Uterus (tissue), 4 donors: ENCODE measurements around the gene RRAS2. TPM values are rescaled to one million over a fixed set of nuclear protein-coding genes. Genes with fewer than 3 reads are reported as not detected.

Experiments
- DNase-seq, 2 donors: peaks; one replicate each; pipeline ENCODE4 v3.0.0-alpha.2; 2019 to 2020
- H3K27ac ChIP-seq, 2 donors: fragments of 200-600 bp; sonication (generic); 1 replicate in 1 of 2; 2 replicates in 1 of 2; pipeline ENCODE4 v1.5.1; 2016 to 2018
- H3K27me3 ChIP-seq, 2 donors: fragments of 200-600 bp; sonication (generic); one replicate each; pipeline ENCODE4 v1.5.1; 2018 to 2019; ENCODE audit warnings: control low read depth in 1 of 2
- H3K36me3 ChIP-seq, 2 donors: fragments of 200-600 bp; sonication (generic); one replicate each; pipeline ENCODE4 v1.5.1; 2019; ENCODE audit warnings: control low read depth in 1 of 2
- H3K4me1 ChIP-seq, 2 donors: fragments of 200-600 bp; sonication (generic); one replicate each; pipeline ENCODE4 v1.5.1; 2018 to 2019; ENCODE audit warnings: control low read depth in 1 of 2
- H3K4me3 ChIP-seq, 2 donors: fragments of 200-600 bp; sonication (generic); 1 replicate in 1 of 2; 2 replicates in 1 of 2; pipeline ENCODE4 v1.5.1; 2018 to 2019; ENCODE audit warnings: mild to moderate bottlenecking in 1 of 2
- H3K9me3 ChIP-seq, 2 donors: fragments of 200-600 bp; sonication (generic); one replicate each; pipeline ENCODE4 v1.5.1; 2019; ENCODE audit warnings: control low read depth in 1 of 2
- CTCF ChIP-seq, 4 experiments: fragments of 200-600 bp in 2 of 4; fragments of 450-650 bp in 2 of 4; sonication (generic) in 2 of 4; IDR thresholded peaks; one replicate each; pipeline ENCODE4 v1.5.1; 2016 to 2019; ENCODE audit warnings: antibody characterized with exemption in 4 of 4, mild to moderate bottlenecking in 2 of 4, moderate library complexity in 1 of 4
- POLR2A ChIP-seq, 2 donors: fragments of 450-650 bp; IDR thresholded peaks; one replicate each; pipeline ENCODE4 v1.6.1; 2016; ENCODE audit warnings: antibody characterized with exemption in 2 of 2, mild to moderate bottlenecking in 1 of 2, moderate library complexity in 1 of 2
- intact Hi-C: fragments of 100-400 bp; cut with DNase I; formaldehyde crosslinking; loops from one replicate; pipeline ENCODE4 v1.15.1; 2023; ENCODE audit warnings: low total_unique reads
- total RNA-seq, 4 donors: library from RNA; depleted of rRNA in 3 of 4; stranded (reverse); fragments of >200 nt in 3 of 4; gene quantifications; one replicate each; pipeline versions ENCODE4 v1.1.0 to v1.2.4, GENCODE V29; 2014 to 2023
- donor health status: DM: yes; HTN: yes; CAD: no.

Gene RRAS2
- total RNA-seq, 4 donors from 2014 or later: 18.7 to 43.6 (median 36.8) TPM

GRCh38 chr11:14242733-14243132 is 116.2 kb downstream of the RRAS2 start:
- Histone ChIP-seq H3K27ac (no peak overlapping the region), H3K4me1 (no peaks in the 10 kb centered on the region), H3K36me3 (no peaks in the 10 kb centered on the region), H3K27me3 (no peaks in the 10 kb centered on the region), H3K4me3 (no peak overlapping the region), H3K9me3 (no peaks in the 10 kb centered on the region)
- intact Hi-C loops: no loop called here
- no peak for DNase-seq
- no peak for TF ChIP-seq CTCF (IDR thresholded peaks at IDR 0.05)
- TF ChIP-seq POLR2A (IDR thresholded peaks at IDR 0.05): no peak

DNA sequence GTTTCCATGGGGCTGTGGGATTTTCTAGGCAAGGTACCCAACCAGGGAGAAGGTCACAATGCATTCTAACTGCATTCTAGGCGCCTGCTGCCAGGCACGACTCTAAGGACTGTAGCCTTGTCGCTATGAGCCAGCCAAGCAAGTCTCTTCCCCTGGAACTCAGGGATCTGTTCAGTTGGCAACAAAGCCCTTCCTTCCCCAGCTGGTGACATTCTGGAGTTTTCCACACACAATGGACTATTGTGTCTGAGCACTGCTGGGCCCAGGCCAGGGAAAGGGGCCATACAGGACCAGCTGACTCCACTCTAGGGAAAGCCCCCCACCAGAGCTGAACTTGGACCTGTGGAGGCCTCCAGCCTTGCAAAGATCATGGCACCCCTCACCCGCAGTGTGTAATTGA is 116.8 kb downstream of the RRAS2 start:
- H3K27me3 ChIP-seq: no peaks in the 10 kb centered on the region
- TF ChIP-seq POLR2A (IDR thresholded peaks at IDR 0.05) (no peak), CTCF (IDR thresholded peaks at IDR 0.05) (no peak)
- H3K27ac ChIP-seq: no peak overlapping the region
- H3K36me3 ChIP-seq: no peaks in the 10 kb centered on the region
- no peak for DNase-seq
- H3K9me3 ChIP-seq: no peaks in the 10 kb centered on the region
- no peaks in the 10 kb centered on the region for H3K4me1 ChIP-seq
- H3K4me3 ChIP-seq: no peak overlapping the region
- intact Hi-C loops: no loop called here

- TF ChIP-seq POLR2A (IDR thresholded peaks at IDR 0.05): no peak
- no peak for TF ChIP-seq CTCF (IDR thresholded peaks at IDR 0.05)
- H3K9me3 ChIP-seq: no peaks in the 10 kb centered on the region
- DNase-seq: no peak
- H3K4me3 ChIP-seq: no peak overlapping the region
- H3K27ac ChIP-seq: no peak overlapping the region
- intact Hi-C loops: no loop called here
- no peaks in the 10 kb centered on the region for H3K36me3 ChIP-seq
- H3K27me3 ChIP-seq: no peaks in the 10 kb centered on the region
- H3K4me1 ChIP-seq: no peaks in the 10 kb centered on the region
Measured at GRCh38 chr11:14240951-14241350, 118.0 kb downstream of the RRAS2 start.

DNA sequence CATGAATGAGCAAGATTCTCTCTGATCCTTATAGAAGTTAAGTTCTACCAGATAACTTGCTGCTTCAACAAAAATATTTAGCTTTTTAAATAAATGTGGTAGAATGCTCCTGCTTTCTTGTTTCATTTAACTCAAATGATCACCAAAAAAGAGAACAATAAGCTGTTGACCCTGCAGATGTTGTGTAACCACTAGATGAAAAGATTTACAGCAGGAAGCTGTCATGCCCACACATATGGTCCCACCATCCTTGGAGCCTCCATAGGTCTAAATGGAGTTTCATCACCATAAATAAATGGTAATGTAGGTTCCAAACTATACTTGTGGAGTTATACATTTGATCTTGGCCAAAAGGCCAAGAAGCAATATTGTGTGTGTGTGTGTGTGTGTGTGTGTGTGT is 118.8 kb downstream of the RRAS2 start:
- Histone ChIP-seq H3K36me3 (no peaks in the 10 kb centered on the region), H3K4me3 (no peak overlapping the region), H3K27ac (no peak overlapping the region), H3K9me3 (no peaks in the 10 kb centered on the region), H3K4me1 (no peaks in the 10 kb centered on the region), H3K27me3 (no peaks in the 10 kb centered on the region)
- DNase-seq: no peak
- TF ChIP-seq CTCF (IDR thresholded peaks at IDR 0.05) (no peak), POLR2A (IDR thresholded peaks at IDR 0.05) (no peak)
- intact Hi-C loops: no loop called here

- Histone ChIP-seq H3K4me1 (no peaks in the 10 kb centered on the region), H3K9me3 (no peaks in the 10 kb centered on the region), H3K27ac (no peak overlapping the region), H3K36me3 (no peaks in the 10 kb centered on the region), H3K27me3 (no peaks in the 10 kb centered on the region), H3K4me3 (no peak overlapping the region)
- DNase-seq: no peak
- intact Hi-C loops: no loop called here
- TF ChIP-seq POLR2A (IDR thresholded peaks at IDR 0.05) (no peak), CTCF (IDR thresholded peaks at IDR 0.05) (no peak)
Measured at GRCh38 chr11:14237444-14237961, 121.5 kb downstream of the RRAS2 start.
